Measurements from ENCODE around the gene RNF224.

- TF ChIP-seq, protein P1, sequence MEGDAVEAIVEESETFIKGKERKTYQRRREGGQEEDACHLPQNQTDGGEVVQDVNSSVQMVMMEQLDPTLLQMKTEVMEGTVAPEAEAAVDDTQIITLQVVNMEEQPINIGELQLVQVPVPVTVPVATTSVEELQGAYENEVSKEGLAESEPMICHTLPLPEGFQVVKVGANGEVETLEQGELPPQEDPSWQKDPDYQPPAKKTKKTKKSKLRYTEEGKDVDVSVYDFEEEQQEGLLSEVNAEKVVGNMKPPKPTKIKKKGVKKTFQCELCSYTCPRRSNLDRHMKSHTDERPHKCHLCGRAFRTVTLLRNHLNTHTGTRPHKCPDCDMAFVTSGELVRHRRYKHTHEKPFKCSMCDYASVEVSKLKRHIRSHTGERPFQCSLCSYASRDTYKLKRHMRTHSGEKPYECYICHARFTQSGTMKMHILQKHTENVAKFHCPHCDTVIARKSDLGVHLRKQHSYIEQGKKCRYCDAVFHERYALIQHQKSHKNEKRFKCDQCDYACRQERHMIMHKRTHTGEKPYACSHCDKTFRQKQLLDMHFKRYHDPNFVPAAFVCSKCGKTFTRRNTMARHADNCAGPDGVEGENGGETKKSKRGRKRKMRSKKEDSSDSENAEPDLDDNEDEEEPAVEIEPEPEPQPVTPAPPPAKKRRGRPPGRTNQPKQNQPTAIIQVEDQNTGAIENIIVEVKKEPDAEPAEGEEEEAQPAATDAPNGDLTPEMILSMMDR (IDR thresholded peaks at IDR 0.05; ENCODE audit: insufficient read depth, low read length, poor library complexity, severe bottlenecking): no peak
- TF ChIP-seq EZH2phosphoT487 (conservative IDR thresholded peaks at IDR 0.05; ENCODE audit: low read length): no peak
Measured at GRCh38 chr9:137266162-137266527, 38.8 kb downstream of the RNF224 start.

Data from SU-DHL-6 (cell line).